Stimulated activated CD4-positive, alpha-beta T cell treated with anti-CD3 and anti-CD28 coated beads, Interleukin-4, amount 100 ng/mL, for 24 hours (primary cell): Measurements from ENCODE around the gene RANBP1.

Source experiments
- DNase-seq: peaks from one replicate; pipeline ENCODE4 v3.0.0-alpha.2; 2020

The RANBP1 gene

DNA sequence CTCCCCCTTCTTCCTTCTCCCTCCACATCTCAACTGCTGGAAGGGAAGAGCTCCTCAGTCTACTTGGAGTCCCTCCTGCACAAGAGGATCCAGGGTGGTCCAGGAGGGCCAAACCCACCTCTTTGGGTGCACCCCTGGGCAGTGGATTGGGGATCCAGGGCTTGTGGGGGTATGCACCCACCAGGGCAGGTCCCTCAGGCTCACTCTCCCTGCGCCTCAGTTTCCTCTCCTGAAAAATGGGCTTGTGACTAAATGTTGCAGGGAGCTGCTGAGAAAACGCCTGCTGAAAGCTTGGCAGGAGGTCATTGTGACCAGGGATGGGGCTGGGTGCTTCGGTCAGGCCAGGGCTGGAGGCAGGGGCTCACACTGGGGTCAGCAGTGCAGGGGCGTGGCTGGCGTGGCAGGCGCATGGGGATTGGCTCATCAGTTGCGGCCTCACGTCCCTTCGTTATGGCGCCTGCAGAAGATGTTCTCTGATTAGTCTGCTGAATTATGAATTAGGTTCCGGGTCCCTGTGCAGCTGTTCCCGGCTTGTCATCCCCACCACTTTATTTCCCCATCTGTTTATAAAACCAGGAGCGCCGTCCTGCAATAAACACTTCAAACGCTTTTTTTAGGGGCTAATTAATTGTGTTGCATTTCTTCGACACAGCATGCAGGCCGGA lies 60.6 kb downstream of the RANBP1 start:
- no peak for DNase-seq
